Measurements from ENCODE around the gene KIF13A.
"Not testable (repeated sequence)": the region's sequence is repeated elsewhere in the genome, so short reads cannot be mapped to it uniquely, and the experiment has no call there.

KIF13A gene

GRCh38 chr6:17900011-17900410 is 87.4 kb downstream of the KIF13A start:
- DNase-seq (ENCODE audit: low read depth in 2 of 2): no peak

GRCh38 chr6:17899491-17899890 is 87.9 kb downstream of the KIF13A start:
- no peak for DNase-seq (ENCODE audit: low read depth in 2 of 2)

GRCh38 chr6:17897681-17898080 is 89.8 kb downstream of the KIF13A start:
- no peak for DNase-seq (ENCODE audit: low read depth in 2 of 2)

GRCh38 chr6:17894905-17895304 is 92.5 kb downstream of the KIF13A start:
- no peak for DNase-seq (ENCODE audit: low read depth in 2 of 2)

- no peak for DNase-seq (ENCODE audit: low read depth in 2 of 2)
These were observed 93.2 kb downstream of the KIF13A start for GRCh38 chr6:17894191-17894590.

GRCh38 chr6:17892097-17892686 is 95.2 kb downstream of the KIF13A start:
- no peak for DNase-seq (ENCODE audit: low read depth in 2 of 2)

GRCh38 chr6:17890309-17890708 is 97.1 kb downstream of the KIF13A start:
- DNase-seq (ENCODE audit: low read depth in 2 of 2): no peak

GRCh38 chr6:17889777-17890176 is 97.7 kb downstream of the KIF13A start:
- not testable (repeated sequence) for DNase-seq (ENCODE audit: low read depth in 2 of 2)

GRCh38 chr6:17886891-17887290 is 100.5 kb downstream of the KIF13A start:
- DNase-seq (ENCODE audit: low read depth in 2 of 2): no peak

GRCh38 chr6:17885889-17886576 is 101.4 kb downstream of the KIF13A start:
- no peak for DNase-seq (ENCODE audit: low read depth in 2 of 2)

GRCh38 chr6:17884498-17885478 is 102.6 kb downstream of the KIF13A start:
- DNase-seq (ENCODE audit: low read depth in 2 of 2): no peak

- no peak for DNase-seq (ENCODE audit: low read depth in 2 of 2)
These were observed 103.6 kb downstream of the KIF13A start for GRCh38 chr6:17883665-17884497.

- DNase-seq (ENCODE audit: low read depth in 2 of 2): no peak
These were observed 106.2 kb downstream of the KIF13A start for GRCh38 chr6:17881085-17881858.

GRCh38 chr6:17879184-17879583 is 108.3 kb downstream of the KIF13A start:
- no peak for DNase-seq (ENCODE audit: low read depth in 2 of 2)

GRCh38 chr6:17878734-17879133 is 108.7 kb downstream of the KIF13A start:
- DNase-seq (ENCODE audit: low read depth in 2 of 2): no peak

- no peak for DNase-seq (ENCODE audit: low read depth in 2 of 2)
These were observed 109.5 kb downstream of the KIF13A start for GRCh38 chr6:17877895-17878440.

GRCh38 chr6:17877196-17877894 is 110.1 kb downstream of the KIF13A start:
- no peak for DNase-seq (ENCODE audit: low read depth in 2 of 2)

- DNase-seq (ENCODE audit: low read depth in 2 of 2): no peak
These were observed 112.7 kb downstream of the KIF13A start for GRCh38 chr6:17874753-17875152.

- DNase-seq (ENCODE audit: low read depth in 2 of 2): no peak
These were observed 114.5 kb downstream of the KIF13A start for GRCh38 chr6:17872908-17873307.

- no peak for DNase-seq (ENCODE audit: low read depth in 2 of 2)
These were observed 115.6 kb downstream of the KIF13A start for GRCh38 chr6:17871836-17872235.
